Smooth muscle cell (in vitro differentiated cells): ENCODE data around the gene PGRMC2. TPM values are rescaled to one million over a fixed set of nuclear protein-coding genes. Genes with fewer than 3 reads are reported as not detected.
A peak's percentile ranks its signal among the peaks of the same experiment; 100 is the strongest.

Experiments
- DNase-seq: peaks from one replicate; lab custom pipeline; 2025; ENCODE audit not compliant: unreplicated experiment; lab: John Stamatoyannopoulos, UW
- H2AFZ ChIP-seq: fragments of 200-600 bp; sonication (generic); 2 replicates; pipeline ENCODE4 v1.6.0; 2016; ENCODE audit warnings: antibody characterized with exemption, low read depth, mild to moderate bottlenecking
- H3F3A ChIP-seq: fragments of 200-600 bp; sonication (generic); 2 replicates; pipeline ENCODE4 v1.6.0; 2017; ENCODE audit warnings: antibody characterized with exemption, low read depth
- H3K27ac ChIP-seq: fragments of 200-600 bp; sonication (generic); 2 replicates; pipeline ENCODE4 v1.5.1; 2016; ENCODE audit warnings: low read depth, mild to moderate bottlenecking
- H3K27me3 ChIP-seq: fragments of 200-600 bp; sonication (generic); 2 replicates; pipeline ENCODE4 v1.6.1; 2016; ENCODE audit warnings: low read depth, mild to moderate bottlenecking
- H3K36me3 ChIP-seq: fragments of 200-600 bp; sonication (generic); 2 replicates; pipeline ENCODE4 v1.5.1; 2016; ENCODE audit warnings: low read depth
- H3K4me1 ChIP-seq: fragments of 200-600 bp; sonication (generic); 2 replicates; pipeline ENCODE4 v1.5.1; 2016; ENCODE audit warnings: low read depth
- H3K4me2 ChIP-seq: fragments of 200-600 bp; sonication (generic); 2 replicates; pipeline ENCODE4 v1.6.0; 2016; ENCODE audit warnings: mild to moderate bottlenecking
- H3K4me3 ChIP-seq: fragments of 200-600 bp; sonication (generic); 2 replicates; pipeline ENCODE4 v1.5.1; 2016; ENCODE audit warnings: mild to moderate bottlenecking
- H3K79me2 ChIP-seq: fragments of 200-600 bp; sonication (generic); 2 replicates; pipeline ENCODE4 v1.6.0; 2016; ENCODE audit warnings: low read depth, mild to moderate bottlenecking
- H3K9ac ChIP-seq: fragments of 200-600 bp; sonication (generic); 2 replicates; pipeline ENCODE4 v1.6.0; 2016; ENCODE audit warnings: low read depth
- H3K9me3 ChIP-seq: fragments of 200-600 bp; sonication (generic); replicated peaks from 2 replicates; pipeline ENCODE4 v1.5.1; 2016; ENCODE audit warnings: low read depth
- H4K20me1 ChIP-seq: fragments of 200-600 bp; sonication (generic); 2 replicates; pipeline ENCODE4 v1.6.0; 2016; ENCODE audit warnings: low read depth
- WGBS: methylation state at CpG from one replicate; pipeline ENCODE4 v1.1.7; 2016; ENCODE audit warnings: low lambda C conversion rate; 5-methylcytosine and 5-hydroxymethylcytosine counted together
- polyA plus RNA-seq: library from polyadenylated mRNA; unstranded; fragments of >200 nt; fragmentation: Nextera tagmentation; extraction: Ambion mirVana; gene quantifications from 2 replicates; pipeline ENCODE4 v1.2.1, GENCODE V29; 2016
- total RNA-seq: library from RNA; depleted of rRNA; stranded (reverse); fragments of >200 nt; gene quantifications from 2 replicates; pipeline ENCODE4 v1.2.3, GENCODE V29; 2014
- TF ChIP-seq, protein P1 (sequence below): fragments of 200-600 bp; sonication (generic); IDR thresholded peaks from 2 replicates; pipeline ENCODE4 v1.5.1; 2017; ENCODE audit warnings: borderline replicate concordance, mild to moderate bottlenecking, antibody characterized with exemption; ENCODE audit not compliant: insufficient read depth, poor library complexity, severe bottlenecking

The PGRMC2 gene
- total and polyA plus RNA-seq, 2 experiments from 2014 or later: 52.1 to 56.7 TPM

DNA sequence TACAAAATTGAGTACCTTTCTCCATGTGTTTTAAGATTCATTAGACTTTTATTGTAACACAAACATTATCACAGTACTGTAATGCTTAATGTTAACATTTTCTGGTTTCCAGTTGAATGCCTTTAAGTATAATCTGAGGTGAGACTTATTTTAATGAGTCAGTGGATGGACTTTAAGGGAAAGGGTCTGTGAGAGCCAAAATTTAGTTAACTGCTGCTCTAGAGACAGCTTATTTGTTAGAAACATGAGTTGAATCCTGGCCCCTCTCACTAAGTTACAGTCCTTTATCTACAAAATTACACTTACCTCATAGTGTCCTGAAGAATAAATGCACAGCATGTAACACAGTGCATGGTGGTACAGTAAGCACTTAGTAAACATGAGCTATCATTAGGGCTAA is 66.0 kb downstream of the PGRMC2 start:
- H3K4me3 ChIP-seq: no peak overlapping the region
- no peak overlapping the region for H3K9ac ChIP-seq
- no peak overlapping the region for H2AFZ ChIP-seq
- H3K36me3 ChIP-seq: no peaks in the 10 kb centered on the region
- no peaks in the 10 kb centered on the region for H3K27me3 ChIP-seq
- no peaks in the 10 kb centered on the region for H3K4me1 ChIP-seq
- H3K27ac ChIP-seq: no peak overlapping the region
- H3F3A ChIP-seq: peaks cover 3% of the 10 kb centered on the region
- H3K9me3 ChIP-seq: no peaks in the 10 kb centered on the region
- no peaks in the 10 kb centered on the region for H4K20me1 ChIP-seq
- TF ChIP-seq, protein P1, sequence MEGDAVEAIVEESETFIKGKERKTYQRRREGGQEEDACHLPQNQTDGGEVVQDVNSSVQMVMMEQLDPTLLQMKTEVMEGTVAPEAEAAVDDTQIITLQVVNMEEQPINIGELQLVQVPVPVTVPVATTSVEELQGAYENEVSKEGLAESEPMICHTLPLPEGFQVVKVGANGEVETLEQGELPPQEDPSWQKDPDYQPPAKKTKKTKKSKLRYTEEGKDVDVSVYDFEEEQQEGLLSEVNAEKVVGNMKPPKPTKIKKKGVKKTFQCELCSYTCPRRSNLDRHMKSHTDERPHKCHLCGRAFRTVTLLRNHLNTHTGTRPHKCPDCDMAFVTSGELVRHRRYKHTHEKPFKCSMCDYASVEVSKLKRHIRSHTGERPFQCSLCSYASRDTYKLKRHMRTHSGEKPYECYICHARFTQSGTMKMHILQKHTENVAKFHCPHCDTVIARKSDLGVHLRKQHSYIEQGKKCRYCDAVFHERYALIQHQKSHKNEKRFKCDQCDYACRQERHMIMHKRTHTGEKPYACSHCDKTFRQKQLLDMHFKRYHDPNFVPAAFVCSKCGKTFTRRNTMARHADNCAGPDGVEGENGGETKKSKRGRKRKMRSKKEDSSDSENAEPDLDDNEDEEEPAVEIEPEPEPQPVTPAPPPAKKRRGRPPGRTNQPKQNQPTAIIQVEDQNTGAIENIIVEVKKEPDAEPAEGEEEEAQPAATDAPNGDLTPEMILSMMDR: no peak
- no peak overlapping the region for H3K4me2 ChIP-seq
- no peak for DNase-seq
- no peaks in the 10 kb centered on the region for H3K79me2 ChIP-seq

- Histone ChIP-seq H3K79me2 (no peaks in the 10 kb centered on the region), H4K20me1 (no peaks in the 10 kb centered on the region), H3K4me1 (no peaks in the 10 kb centered on the region), H3K4me2 (peak overlapping the region; percentile 13), H3K36me3 (no peaks in the 10 kb centered on the region), H3K27ac (peak overlapping the region; percentile 44), H3K9me3 (no peaks in the 10 kb centered on the region), H2AFZ (no peak overlapping the region), H3K9ac (no peak overlapping the region), H3F3A (peaks cover 3% of the 10 kb centered on the region), H3K4me3 (no peak overlapping the region), H3K27me3 (no peaks in the 10 kb centered on the region)
- WGBS: 69% methylated on average over 8 of the region's 8 CpGs
- no peak for DNase-seq
- TF ChIP-seq, protein P1: peak; percentile 29
These were observed 67.1 kb downstream of the PGRMC2 start for GRCh38 chr4:128220286-128221235.

Other genes with a start within 250 kb of the PGRMC2 start
- gene LARP1B, start 226.5 kb downstream of the PGRMC2 start, total RNA-seq: 18.8 and 19.1 TPM in 2 replicates
- 6.9 and 9.0 TPM in 2 replicates for gene LARP1B, start 226.5 kb downstream of the PGRMC2 start, polyA plus RNA-seq